Measurements from ENCODE around the gene GALM. TPM values are rescaled to one million over a fixed set of nuclear protein-coding genes. Genes with fewer than 3 reads are reported as not detected.

Gene GALM
- total RNA-seq, 1 experiment from 2014 or later: 22.7 TPM

DNA sequence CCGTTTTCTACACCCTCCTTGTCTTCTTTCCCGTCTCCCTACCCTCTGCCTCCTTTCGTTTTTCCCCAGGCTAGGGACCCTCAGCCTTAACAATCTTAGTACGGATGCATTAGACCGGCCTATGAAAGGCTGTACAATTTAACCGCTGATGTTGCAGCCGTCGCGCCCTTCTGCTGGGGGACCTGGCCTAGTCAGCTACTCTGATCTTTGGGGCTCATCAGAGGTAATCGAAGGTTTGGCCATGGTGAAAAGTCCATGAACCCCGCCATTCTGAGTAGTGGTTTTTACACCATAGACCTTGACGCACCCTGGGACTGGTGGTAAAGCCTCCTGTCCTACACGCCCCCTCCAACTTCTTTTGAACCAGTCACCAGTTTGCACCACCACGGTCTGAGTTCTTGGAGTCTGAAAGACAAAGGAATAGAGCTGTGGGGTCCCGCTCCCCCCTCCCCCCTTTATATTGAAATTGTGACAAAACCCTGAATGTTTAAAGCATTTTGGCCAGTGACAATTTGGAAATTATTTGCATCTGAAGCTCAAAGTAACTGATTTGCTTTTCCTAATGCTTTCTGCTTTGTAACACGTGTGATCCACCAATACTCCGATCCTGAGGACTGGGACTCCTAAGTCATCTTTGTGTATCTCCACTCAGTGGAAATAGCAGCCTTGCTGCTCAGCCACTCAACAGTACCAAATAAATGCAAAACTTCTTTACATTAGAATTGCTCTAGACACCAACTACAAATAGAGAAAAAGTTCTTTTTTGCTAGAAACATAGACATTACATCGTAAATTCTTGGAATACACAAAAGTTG, 85.9 kb downstream of the GALM start:
- Histone ChIP-seq H3K4me3 (ENCODE audit: low read length) (peak overlapping the region; percentile 98), H2AFZ (ENCODE audit: low read length) (peak overlapping the region; percentile 96), H3K4me1 (ENCODE audit: insufficient read depth, low read length) (peaks cover 33% of the 10 kb centered on the region), H3K79me2 (ENCODE audit: low read length) (peaks cover 44% of the 10 kb centered on the region), H3F3A (ENCODE audit: low read length, unreplicated experiment) (no peaks in the 10 kb centered on the region), H3K4me2 (ENCODE audit: low read length) (peak overlapping the region; percentile 86), H4K20me1 (ENCODE audit: low read length) (peaks cover 38% of the 10 kb centered on the region), H3K27ac (ENCODE audit: low read length) (peak overlapping the region; percentile 24; the same call in 1 of the 2 replicates), H3K9me3 (ENCODE audit: low read length) (no peaks in the 10 kb centered on the region), H3K27me3 (ENCODE audit: low read length) (no peaks in the 10 kb centered on the region), H3K9me2 (replicated peaks; ENCODE audit: low read length) (no peaks in the 10 kb centered on the region), H3K36me3 (ENCODE audit: low read depth, low read length) (peaks cover 34% of the 10 kb centered on the region), H3K9ac (ENCODE audit: low read length) (peak overlapping the region; percentile 94)
- TSS peak; percentile 42 for BruUV-seq (replicated peaks)
- intact Hi-C loops (cut with micrococcal nuclease): loop anchor here (1.0 to 5.0 kb wide), 2 partner anchors 26 to 375 kb away; partner anchors contain the start of genes ATL2 and GEMIN6
- ChIA-PET POLR2A (ENCODE audit: unreplicated experiment) (interaction anchor here (0.6 to 1.5 kb wide), 38 partner anchors 12 to 1911 kb away, joined by 3 to 18 read pairs (median 6); partner anchors contain the start of gene MORN2), CTCF (interaction anchor here (0.6 kb wide), 1 partner anchor 195 kb away, joined by 5 read pairs; no protein-coding TSS in a partner anchor)
- ATAC-seq (no peak), DNase-seq (no peak)
- TF ChIP-seq EZH2phosphoT487 (IDR thresholded peaks at IDR 0.05; ENCODE audit: borderline replicate concordance, low read length) (no peak), EZH2 (IDR thresholded peaks at IDR 0.05; ENCODE audit: low read length, unreplicated experiment) (no peak)
- TF ChIP-seq, protein P1, sequence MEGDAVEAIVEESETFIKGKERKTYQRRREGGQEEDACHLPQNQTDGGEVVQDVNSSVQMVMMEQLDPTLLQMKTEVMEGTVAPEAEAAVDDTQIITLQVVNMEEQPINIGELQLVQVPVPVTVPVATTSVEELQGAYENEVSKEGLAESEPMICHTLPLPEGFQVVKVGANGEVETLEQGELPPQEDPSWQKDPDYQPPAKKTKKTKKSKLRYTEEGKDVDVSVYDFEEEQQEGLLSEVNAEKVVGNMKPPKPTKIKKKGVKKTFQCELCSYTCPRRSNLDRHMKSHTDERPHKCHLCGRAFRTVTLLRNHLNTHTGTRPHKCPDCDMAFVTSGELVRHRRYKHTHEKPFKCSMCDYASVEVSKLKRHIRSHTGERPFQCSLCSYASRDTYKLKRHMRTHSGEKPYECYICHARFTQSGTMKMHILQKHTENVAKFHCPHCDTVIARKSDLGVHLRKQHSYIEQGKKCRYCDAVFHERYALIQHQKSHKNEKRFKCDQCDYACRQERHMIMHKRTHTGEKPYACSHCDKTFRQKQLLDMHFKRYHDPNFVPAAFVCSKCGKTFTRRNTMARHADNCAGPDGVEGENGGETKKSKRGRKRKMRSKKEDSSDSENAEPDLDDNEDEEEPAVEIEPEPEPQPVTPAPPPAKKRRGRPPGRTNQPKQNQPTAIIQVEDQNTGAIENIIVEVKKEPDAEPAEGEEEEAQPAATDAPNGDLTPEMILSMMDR (conservative IDR thresholded peaks at IDR 0.05; ENCODE audit: low read depth, low read length): no peak

DNA sequence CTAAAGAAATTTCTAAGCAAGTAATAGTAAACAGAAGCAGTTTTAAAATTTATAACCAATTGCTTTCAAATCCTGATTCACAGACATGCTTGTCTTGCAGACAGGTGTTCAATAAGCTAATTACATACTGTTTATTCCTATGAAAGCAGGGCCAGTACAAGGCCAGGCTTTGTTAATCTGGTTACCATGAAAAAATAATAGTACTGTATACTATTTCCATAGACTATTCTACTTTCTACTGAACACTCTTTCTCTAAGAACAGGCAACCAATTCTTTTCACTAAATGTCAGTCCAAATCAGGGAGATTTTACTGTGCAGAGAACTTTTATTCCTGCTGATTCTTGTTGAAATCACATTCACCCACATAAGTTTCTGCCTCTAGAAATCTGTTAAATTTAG, 88.1 kb downstream of the GALM start:
- ATAC-seq (no peak), DNase-seq (no peak)
- Histone ChIP-seq H3K9me2 (replicated peaks; ENCODE audit: low read length) (no peaks in the 10 kb centered on the region), H3K27me3 (ENCODE audit: low read length) (no peaks in the 10 kb centered on the region), H4K20me1 (ENCODE audit: low read length) (peaks cover 16% of the 10 kb centered on the region), H3K79me2 (ENCODE audit: low read length) (peaks cover 22% of the 10 kb centered on the region), H3K9ac (ENCODE audit: low read length) (no peak overlapping the region), H3K4me2 (ENCODE audit: low read length) (peak overlapping the region; percentile 65), H3K4me1 (ENCODE audit: insufficient read depth, low read length) (peaks cover 10% of the 10 kb centered on the region), H3F3A (ENCODE audit: low read length, unreplicated experiment) (no peaks in the 10 kb centered on the region), H3K27ac (ENCODE audit: low read length) (no peak overlapping the region), H3K4me3 (ENCODE audit: low read length) (no peak overlapping the region), H2AFZ (ENCODE audit: low read length) (peak overlapping the region; percentile 65), H3K9me3 (ENCODE audit: low read length) (no peaks in the 10 kb centered on the region), H3K36me3 (ENCODE audit: low read depth, low read length) (peaks cover 12% of the 10 kb centered on the region)
- TF ChIP-seq EZH2 (IDR thresholded peaks at IDR 0.05; ENCODE audit: low read length, unreplicated experiment) (no peak), EZH2phosphoT487 (IDR thresholded peaks at IDR 0.05; ENCODE audit: borderline replicate concordance, low read length) (no peak)
- TF ChIP-seq, protein P1 (conservative IDR thresholded peaks at IDR 0.05; ENCODE audit: low read depth, low read length): no peak
- no TSS peak for BruUV-seq (replicated peaks)
- ChIA-PET CTCF (no interaction called here), POLR2A (ENCODE audit: unreplicated experiment) (no interaction called here)
- intact Hi-C loops (cut with micrococcal nuclease): loop anchor here (5.0 kb wide), 1 partner anchor 377 kb away; the partner anchor contains the start of gene ATL2

Measured in PC-3 (cell line).